Skin of body (tissue), 2 donors: ENCODE data around the gene ENGASE. TPM values are rescaled to one million over a fixed set of nuclear protein-coding genes. Genes with fewer than 3 reads are reported as not detected.

Experiments used
- DNase-seq: peaks from one replicate; lab custom pipeline; 2025; lab: John Stamatoyannopoulos, UW
- total RNA-seq: library from RNA; depleted of rRNA; stranded (reverse); fragments of >200 nt; gene quantifications from one replicate; pipeline ENCODE4 v1.2.3, GENCODE V29; 2014

The ENGASE gene
- total RNA-seq, 1 donor from 2014 or later: 24.7 TPM

DNA sequence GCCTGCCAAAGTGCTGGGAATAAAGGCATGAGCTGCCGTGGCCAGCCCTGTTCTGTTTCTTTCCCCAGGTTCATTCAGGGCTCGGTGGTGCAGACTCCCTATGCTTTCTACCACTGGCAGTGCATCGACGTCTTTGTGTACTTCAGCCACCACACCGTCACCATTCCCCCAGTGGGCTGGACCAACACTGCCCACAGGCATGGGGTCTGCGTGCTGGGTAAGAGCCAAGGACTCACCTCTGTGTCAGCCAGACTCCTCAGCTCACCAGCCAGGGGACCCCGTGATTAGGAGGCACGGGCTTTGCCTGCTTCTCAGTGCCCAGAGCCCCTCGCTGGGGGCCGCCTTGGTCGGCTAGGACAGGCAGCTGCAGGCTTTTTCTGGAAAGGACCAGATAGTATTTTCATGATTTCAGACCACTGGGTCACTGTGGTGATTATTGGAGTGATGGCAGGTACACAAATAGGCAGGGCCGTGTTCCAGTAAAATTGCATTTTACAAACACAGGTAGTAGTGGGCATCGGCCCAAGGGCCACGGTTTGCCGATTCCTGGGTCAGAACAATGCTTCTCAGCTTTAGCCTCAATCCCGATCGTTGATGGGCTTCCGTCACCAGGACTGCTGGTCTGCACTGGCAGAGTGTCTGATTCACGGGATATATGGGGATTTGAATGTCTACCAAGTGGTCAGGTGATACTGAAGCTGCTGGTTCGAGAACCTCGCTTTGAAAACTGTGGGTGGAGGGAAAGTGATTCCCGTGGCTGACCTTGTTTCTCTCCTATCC lies 5.0 kb downstream of the ENGASE start:
- DNase-seq: no peak

DNA sequence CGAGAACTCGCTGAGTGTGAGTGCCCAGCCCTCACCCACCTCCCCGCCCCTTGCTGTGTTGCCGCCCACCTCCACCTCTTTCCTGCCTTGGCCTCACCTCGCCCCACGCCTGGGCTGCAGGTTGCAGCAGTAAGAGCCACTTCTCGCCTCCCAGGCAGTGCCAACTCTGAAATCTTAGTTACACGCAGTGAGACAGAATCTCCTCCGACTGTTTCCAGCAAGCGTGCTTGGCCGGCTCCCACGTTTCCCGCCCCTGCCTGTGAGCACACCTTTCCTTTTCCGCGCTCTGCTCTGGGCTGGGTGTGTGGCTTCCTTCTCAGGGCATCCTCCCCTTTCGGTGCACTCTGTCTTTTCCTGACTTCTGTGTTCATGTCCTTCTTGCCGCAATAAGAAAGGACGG lies 5.7 kb downstream of the ENGASE start:
- DNase-seq: no peak

DNA sequence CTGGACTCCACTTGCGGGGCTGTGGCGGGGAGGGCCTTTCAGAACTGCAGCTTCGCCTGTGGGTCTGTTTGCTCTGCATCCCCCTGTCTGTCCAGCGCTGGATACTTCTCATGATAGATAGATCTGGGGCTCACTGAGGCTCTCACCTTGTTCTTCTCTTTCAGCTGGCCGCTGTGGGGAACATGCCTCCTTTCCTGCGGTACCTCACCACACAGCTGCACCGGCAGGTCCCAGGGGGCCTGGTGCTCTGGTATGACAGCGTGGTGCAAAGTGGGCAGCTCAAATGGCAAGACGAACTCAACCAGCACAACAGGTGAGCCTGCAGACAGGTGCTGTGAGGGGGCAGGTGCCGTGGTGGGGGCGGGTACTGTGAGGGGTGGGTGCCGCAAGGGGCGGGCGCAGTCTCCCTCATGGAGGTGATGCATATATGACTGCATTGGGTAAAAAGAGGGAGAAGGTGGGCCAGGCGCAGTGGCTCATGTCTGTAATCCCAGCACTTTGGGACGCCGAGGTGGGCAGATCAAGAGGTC lies 6.2 kb downstream of the ENGASE start:
- no peak for DNase-seq

DNA sequence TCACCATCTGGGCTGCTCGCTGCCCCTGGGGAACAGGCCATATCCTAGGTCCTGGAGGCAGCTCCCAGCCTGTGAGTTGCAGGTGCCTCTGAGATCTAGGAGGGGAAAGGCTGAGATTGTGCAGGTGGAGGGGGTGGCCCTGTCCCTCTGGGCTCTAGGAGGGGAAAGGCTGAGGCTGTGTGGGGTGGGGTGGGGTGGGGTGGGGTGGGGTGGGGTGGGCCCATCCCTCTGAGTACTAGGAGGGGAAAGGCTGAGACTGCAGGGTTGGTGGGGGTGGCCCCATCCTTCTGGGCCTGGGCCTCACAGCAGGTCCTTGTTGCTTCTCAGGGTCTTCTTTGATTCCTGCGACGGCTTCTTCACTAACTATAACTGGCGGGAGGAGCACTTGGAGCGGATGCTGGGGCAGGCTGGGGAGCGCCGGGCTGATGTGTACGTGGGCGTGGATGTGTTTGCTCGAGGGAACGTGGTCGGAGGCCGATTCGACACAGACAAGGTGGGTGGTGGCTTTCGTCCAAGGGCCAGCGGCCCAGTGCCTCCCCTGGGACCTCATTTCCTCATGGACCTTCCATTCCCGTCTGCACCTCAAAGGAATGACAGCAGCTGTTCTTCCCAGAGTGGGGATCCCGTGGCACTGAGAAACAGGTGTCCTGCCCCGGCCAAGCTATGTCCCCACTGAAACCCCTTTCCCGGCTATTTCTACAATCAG lies 7.1 kb downstream of the ENGASE start:
- DNase-seq: no peak

DNA sequence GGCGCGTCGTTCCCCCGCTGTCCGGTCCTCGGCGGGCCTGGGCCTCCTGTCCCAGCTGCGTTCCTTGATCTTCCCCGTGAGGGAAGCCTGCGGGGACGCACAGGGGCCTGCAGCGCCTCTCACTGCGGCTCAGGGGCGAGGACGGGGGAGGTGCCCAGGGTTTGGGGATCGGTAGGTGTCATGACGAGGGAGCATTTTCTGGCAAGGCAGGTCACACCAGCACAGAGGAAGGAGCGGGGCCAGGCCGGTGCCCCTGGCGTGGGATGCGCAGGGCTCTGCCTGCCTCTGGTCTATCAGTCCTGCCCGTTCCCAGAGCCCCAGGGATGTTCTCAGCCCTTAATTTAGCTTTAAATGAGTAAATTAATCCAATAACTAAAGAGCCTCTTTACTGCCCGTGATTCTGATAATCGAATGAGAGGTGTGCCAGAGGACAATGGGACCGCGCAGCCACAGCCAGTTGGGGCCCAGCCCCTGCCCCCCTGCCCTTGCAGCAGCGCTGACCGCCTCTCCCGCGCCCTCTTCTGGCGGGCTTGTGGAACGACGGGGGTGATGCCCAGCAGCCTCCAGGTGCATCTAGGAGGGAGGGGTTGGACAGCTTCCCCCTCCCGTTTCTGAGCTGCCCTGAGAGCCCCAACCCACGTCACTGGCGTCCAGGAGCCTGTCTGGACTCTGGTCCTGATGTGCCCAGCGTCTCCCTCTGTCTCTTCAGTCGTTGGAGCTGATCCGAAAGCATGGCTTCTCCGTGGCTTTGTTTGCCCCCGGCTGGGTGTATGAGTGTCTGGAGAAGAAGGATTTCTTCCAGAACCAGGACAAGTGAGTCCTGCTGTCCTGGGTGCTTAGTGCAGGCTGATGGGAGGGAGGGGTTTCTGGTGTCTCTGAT lies 7.9 kb downstream of the ENGASE start:
- DNase-seq: no peak

DNA sequence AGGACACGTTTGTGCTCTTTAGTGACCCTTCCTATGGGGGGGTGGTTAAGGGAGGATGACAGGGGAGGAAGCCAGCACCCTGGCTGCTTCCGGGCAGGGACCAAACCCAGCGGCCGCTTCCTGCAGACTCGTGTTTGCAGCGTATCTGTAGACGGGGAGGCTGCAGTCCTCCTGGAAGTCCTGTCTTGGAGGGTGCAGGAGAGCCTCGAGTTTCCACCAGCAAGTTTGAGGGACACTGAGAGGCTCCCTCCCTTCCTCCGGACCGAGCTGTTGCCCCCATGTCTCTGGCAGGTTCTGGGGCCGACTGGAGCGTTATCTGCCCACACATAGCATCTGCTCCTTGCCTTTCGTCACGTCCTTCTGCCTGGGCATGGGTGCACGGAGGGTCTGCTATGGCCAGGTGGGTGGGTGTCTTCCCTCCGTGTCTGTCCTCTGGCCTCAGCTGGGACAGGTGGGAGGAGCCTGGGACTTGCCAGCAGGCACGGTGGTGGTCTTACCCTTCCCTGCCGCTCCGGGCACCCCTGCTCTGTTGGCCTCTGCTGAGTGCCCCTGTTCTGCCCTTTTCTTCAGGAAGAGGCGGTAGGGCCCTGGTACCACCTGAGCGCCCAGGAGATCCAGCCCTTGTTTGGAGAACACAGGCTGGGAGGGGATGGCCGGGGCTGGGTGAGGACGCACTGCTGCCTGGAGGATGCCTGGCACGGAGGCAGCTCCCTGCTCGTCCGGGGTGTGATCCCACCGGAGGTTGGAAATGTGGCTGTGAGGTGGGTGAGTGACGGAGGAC lies 8.8 kb downstream of the ENGASE start:
- DNase-seq: no peak

DNA sequence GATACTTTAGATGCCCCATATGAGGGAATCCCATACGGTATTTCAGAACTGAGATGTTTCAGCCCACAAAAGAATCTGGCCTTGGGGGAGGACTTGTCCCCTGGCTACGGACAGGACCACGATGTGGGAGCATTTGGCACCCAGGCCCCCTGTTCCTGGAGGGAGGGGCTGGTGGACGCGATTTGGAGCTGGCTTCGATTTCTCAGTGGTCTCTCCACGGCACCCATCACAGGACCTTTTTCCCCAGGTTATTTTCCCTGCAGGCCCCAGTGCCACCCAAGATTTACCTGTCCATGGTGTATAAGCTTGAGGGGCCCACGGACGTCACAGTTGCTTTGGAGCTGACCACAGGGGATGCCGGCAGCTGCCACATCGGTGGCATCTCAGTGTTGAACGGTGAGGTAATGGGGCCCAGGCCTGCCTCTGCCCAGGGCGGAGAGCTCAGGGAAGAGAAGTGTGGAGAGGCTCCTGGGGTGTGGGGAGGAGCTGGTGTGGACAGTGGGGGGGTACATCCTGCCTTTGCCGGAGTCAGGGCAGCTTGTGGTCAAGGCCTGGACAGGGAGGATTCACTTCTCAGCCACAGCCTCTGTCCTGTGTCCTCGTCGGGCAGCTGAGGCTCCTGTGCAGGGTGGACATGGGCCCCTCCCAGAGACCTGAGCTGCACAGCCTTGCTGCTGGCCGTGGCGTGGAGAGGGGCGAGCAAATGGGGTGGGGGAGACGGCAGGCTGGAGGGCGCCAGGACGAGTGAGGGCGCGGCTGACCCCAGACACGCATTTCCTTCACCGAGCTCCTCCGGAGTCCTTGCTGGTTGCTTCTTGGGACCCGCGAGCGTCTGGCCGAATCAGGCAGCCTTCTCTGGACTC lies 9.9 kb downstream of the ENGASE start:
- no peak for DNase-seq

DNA sequence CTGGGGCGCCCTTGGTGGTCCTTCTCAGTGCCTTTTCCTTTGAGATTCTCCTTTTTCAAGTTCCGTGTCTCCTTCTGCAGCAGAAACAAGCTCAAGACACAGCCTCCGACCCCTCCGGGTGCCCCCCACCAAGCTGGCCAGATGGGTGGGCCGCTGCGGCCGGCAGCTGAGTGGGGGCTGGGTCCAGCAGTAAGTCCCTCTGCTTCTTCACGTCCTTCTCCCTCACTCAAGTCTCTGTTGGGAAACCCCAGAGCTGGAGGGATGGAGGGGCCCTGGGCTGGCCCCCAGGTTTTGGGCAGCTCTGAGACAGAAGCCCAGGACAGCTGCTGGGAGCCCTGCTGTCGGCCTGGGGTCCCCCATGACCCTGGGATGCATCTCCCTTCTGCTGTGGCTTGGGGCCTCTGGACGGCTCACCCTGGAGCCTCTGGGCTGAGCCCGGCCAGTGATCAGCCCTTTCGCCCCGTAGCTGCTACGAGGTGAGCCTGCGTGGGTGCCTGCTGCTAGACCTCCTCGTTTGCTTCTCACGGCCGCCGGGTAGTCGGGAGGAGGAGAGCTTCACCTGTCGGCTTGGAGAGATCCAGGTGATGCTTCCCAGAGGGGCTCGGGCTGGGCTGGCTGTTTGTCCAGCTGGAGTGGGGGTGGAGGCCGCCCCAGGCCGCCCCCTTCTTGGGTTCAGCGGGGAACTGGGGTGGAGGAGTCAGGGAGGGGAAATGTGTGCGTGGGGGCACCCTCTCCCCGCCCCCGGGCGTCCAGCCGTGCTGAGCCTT lies 10.7 kb downstream of the ENGASE start:
- DNase-seq: no peak

DNA sequence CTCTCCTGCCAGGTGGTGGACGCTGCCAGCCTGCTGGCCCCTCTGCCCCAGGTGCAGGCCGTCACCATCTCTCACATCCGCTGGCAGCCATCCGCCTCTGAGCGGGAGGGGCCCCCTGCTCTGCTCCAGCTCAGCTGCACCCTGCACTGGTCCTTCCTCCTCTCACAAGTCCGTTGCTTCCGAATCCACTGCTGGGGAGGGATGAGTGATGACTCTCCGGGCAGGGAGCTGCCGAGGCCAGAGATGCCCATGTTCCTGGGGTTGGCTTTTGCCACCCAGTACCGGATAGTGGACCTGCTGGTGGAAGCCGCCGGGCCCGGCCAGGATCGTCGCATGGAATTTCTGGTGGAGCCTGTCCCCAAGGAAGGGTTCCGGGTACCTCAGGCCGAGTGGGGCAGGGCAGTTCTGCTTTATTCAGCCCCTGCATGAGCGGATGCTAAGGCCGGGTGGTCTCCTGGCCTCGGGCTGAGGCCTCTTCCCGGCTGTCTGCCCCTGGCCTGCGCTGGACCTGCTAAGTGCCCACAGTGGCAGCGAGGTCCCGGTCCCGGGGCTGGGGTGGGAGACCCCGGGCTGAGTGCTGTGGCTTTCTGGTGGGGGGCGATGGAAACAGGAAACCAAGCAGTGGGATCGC lies 11.4 kb downstream of the ENGASE start:
- no peak for DNase-seq

DNA sequence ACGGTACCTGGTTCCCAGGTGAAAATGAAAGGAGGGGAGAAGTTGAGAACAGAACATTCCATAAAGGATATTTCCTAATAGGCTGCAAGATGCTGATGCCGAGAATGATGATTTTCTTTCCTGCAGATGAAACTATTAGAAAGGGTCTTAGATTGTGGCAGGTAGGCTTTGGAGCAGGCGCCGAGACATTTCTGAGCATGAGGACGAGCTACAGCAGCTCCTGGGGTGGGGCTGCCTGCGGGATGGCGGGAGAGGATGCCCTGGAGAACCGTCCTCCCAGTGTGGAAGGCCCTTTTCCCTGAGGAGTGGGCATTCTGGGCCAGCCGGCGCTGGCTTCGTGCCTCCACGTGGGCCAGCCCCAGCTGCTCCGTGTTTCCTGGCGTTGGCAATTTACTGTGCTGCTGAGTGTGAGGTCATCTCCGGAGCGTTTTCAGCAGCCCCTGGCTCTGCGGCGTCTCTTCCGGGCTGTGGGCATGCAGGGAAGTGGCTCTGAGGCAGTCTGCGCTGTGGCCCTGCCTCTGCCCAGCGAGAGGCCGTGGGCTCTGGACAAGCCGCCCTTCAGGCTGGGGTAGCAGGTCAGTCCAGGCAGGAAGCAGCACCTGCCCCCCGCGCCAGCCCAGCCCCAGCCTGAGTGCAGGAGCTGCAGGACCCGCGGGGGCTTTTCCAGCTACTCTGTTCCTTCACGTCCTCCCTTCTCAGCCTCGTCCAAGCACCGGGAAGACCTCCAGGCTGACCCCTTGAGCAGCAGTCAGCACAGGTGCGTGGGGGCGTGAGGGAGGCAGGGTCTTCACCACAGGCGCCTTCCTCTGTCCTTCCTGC lies 12.2 kb downstream of the ENGASE start:
- no peak for DNase-seq

DNA sequence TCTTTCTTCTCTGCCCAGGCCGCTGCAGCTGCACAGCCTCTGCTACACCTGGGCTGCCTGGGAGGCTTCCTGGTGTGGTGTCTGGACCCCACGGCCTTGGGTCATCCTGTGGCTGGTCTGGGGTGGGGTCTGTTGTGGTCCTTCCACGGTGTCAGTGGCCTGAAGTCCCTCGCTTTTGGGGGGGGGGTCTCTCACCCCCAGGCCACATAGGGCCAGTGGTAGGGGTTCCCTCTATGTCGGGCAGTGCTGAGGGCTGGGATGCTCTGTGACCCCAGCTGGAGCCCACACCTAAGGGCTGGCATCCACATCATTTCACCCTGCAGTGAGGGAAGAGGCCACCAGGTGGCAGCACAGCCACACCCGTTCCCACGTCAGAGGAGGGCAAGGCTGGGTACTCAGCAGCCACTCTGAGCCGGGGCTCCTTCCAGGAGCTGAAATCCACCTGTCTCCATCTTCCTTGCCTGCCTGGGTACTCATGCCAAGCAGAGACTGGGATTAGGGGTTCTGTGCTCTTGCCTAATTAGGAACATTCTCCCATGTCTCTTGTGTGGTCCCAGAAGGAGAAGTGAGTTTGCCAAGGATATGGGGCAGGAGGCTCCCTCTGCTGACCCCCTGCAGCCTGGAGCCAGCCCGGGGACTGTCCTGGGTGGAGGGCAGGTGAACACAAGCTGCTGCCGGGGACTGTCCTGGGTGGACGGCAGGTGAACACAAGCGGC lies 13.0 kb downstream of the ENGASE start:
- no peak for DNase-seq

DNA sequence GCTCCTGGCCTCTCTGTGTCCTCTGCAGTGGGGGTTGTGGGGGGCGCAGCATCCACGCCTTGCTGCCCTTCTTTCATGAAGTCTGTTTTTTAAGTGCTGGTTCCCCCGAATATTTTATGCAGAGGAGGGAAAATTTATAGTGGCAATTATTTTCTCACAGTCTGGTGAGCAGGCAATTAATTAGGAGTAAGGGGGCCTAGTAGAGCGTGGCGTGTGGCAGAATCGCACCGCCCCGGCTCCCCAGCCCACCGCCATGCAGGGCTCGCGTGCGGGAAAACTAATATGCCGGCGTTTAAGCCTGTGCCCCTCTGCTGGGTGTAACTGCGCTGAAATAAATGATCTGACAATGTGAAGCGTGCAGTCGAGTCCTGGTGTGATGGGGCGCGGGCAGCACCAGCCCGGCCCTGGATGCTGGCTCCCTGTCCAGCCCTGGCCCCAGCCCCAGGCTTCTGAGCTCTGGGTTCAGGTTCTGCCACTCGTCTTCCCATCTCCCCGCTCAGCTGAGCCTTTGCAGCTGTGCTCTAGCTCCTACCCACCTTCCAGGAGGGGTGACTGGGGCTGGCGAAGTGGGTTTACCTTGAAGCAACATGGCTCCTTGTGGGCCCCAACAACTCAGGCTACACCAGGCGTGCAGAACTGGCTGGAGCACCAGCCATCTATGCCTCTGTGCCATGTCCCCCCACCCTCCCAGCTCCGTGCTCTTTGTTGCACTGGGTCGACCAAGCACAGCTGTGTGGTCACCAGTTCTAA lies 13.8 kb downstream of the ENGASE start:
- no peak for DNase-seq

DNA sequence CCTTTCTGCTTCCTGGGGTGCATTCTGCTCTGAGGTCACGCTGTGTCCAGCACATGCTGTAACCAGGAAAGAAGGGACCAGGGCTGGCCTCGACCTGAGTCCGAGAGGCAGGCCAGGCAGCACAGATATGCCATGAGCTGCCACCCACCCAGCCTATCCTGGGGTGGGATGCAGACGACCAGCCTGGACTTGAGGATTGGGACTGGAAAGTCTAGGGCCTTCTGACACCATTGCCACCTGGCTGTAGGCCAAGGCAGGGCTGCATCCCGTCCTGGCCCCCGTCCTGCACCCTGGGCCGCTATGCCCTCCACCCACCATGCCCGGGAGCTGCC lies 14.3 kb downstream of the ENGASE start:
- no peak for DNase-seq

DNA sequence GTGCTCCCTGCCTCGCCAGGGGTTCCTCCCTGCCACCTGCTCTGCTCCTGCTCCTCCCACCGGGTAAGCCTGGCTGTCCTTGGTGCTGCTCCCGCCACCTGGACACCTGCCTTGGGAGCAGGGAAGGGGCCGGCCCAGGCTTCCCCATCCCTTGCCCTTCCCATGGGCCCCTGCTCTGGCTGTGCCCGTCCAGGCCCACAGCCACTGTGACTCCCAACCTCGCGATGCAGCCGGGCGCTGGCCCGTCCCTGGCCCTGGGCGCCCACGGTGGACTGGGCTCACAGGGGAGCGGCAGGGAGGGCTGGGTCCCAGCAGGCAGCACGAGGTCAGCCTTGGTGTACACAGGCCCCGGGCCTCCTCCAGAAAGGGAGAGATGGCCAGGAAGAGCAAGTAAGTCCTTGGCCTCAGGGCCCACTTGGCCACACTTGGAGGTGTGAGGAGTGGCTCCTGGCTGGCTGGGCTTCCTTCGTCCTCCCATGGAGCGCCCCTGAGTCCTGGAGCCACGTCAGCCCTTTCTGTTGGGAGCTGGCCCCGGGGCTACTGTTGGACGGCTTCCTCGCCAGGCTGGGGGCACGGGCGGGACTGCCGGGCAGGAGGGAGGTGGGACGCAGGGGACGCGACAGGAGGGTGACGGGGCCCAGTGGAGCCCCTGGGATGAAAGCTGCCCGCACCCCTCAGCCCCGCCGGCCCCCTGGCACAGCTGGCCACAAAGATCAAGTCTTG lies 15.3 kb downstream of the ENGASE start:
- no peak for DNase-seq

DNA sequence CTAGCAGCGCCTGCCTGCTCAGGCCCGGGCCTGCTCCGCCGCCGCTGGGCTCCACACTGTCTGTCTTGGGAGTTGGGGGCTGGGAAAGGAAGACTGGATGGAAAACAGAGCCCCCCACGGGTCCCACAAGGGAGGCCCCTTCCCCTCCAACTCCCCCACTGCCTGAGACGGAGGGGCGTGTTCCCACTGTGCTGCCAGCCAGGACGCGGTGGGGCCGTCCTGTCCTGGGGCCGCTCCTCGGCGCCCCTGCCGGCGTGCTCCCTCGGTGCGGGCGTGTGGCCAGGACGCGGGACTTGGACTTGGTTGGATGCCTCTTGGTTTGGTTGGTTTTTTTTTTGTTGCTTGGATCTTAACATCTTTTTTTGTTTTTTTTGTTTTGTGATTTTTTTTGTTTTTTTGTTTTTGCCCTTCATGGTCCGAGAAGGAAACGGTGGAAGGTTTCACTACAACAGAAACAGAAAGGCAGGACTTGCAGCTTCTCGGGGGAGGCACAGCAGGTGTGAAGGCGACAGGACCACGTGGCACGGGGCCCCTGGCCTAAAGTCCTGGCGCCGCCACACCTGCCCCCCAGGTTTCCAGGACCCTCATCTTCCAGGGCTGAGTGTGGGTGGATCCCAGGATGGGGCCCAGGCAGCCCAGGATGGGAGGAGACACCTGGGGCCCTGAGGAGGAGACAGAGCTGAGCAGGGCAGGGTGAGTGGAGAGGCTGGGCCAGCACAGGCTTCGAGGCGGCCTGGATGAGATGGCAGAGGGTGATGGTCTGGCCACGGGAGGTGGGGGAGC lies 16.0 kb downstream of the ENGASE start:
- DNase-seq: no peak
